Measurements from ENCODE around the gene ZFP1. TPM values are rescaled to one million over a fixed set of nuclear protein-coding genes. Genes with fewer than 3 reads are reported as not detected.

Gene ZFP1
- total RNA-seq, 1 experiment from 2014 or later = 21.3 TPM

Other genes with a start within 250 kb of the ZFP1 start
- gene WDR59, start 163.4 kb upstream of the ZFP1 start, total RNA-seq (2014; rRNA removed; shearing (Covaris generic)) = 8.5 and 10.1 TPM in 2 replicates
- 11.4 and 12.0 TPM in 2 replicates for gene ZNRF1, start 149.5 kb upstream of the ZFP1 start, total RNA-seq (2014; rRNA removed; shearing (Covaris generic))
- 0.68 and 0.96 TPM in 2 replicates for gene LDHD, start 31.7 kb upstream of the ZFP1 start, total RNA-seq (2014; rRNA removed; shearing (Covaris generic))
- gene CTRB2, start 58.6 kb downstream of the ZFP1 start, total RNA-seq (2014; rRNA removed; shearing (Covaris generic)) = not detected in 2 replicates
- gene CTRB1, start 70.5 kb downstream of the ZFP1 start, total RNA-seq (2014; rRNA removed; shearing (Covaris generic)) = not detected in 2 replicates
- gene BCAR1, start 103.1 kb downstream of the ZFP1 start, total RNA-seq (2014; rRNA removed; shearing (Covaris generic)) = 19.7 and 20.3 TPM in 2 replicates

All from RPMI7951 (cell line).